GM12891 (cell line): ENCODE results near the gene SETD2.

Source experiments
- POLR2A ChIP-seq: IDR thresholded peaks from 2 replicates; pipeline ENCODE4 v1.6.1; 2011; ENCODE audit warnings: low read depth, low read length, control low read depth
- POLR2AphosphoS5 ChIP-seq: IDR thresholded peaks from 2 replicates; pipeline ENCODE4 v1.6.1; 2011; ENCODE audit warnings: low read depth, low read length, control low read depth
- POU2F2 ChIP-seq: IDR thresholded peaks from 2 replicates; pipeline ENCODE4 v1.6.1; 2011; ENCODE audit warnings: low read depth, mild to moderate bottlenecking, control low read depth, low read length, moderate library complexity
- SPI1 ChIP-seq: IDR thresholded peaks from 2 replicates; pipeline ENCODE4 v1.6.1; 2011; ENCODE audit warnings: low read depth, low read length, control low read depth
- TAF1 ChIP-seq: IDR thresholded peaks from 2 replicates; pipeline ENCODE4 v1.6.1; 2011; ENCODE audit warnings: low read depth, low read length, control low read depth

GRCh38 chr3:47204875-47205274 is 41.0 kb upstream of the SETD2 start:
- TF ChIP-seq POLR2AphosphoS5 (no peak), TAF1 (no peak), POLR2A (no peak), SPI1 (no peak), POU2F2 (no peak)
